ENCODE data around the gene SH2B3. TPM values are rescaled to one million over a fixed set of nuclear protein-coding genes. Genes with fewer than 3 reads are reported as not detected.

The SH2B3 gene
- polyA plus RNA-seq, 6 donors from 2014 or later = 3.6 to 10.4 (median 4.5) TPM

DNA sequence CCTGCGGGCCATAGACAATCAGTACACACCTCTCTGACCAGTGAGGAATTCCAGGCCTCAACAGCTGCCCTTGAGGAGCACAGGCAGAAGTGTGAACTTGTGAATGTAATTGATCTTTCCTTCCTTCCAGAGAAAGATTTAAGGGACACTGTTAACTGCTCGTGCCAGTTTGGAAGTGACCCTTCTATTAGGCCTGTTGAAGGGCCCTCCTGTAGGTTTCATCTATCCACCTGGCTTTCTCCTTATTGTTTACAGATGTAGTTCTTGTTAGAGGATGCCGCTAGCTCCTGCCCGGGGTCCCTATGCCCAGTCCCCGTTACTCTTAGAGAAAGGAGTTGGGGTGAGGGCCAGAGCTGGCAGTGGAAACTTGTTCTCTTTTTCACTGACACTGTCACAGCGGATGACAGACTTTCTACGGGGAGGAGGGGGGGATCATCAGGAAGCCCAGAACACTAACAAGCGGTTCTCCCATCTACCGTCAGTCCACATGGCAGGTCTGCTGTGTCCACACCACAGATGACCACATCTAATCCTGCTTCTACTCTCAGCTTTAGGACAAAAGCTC is 42.6 kb downstream of the SH2B3 start:
- H3K9me3 Mint-ChIP-seq = no peaks in the 10 kb centered on the region
- ATAC-seq (ENCODE audit: low read depth in 2 of 2) = no peak
- no peak for DNase-seq
- peaks cover 4 to 7% of the 10 kb centered on the region in 2 donors for H3K36me3 Mint-ChIP-seq
- no peaks in the 10 kb centered on the region for H3K27me3 Mint-ChIP-seq
- peak overlapping the region in 1 of 8 donors; percentile 44 for H3K4me3 Mint-ChIP-seq
- peak overlapping the region in 5 of 6 donors; percentile 69 to 83 (median 80) for H3K27ac Mint-ChIP-seq
- H3K4me1 Mint-ChIP-seq = peaks cover 42 to 56% (median 49%) of the 10 kb centered on the region in 3 donors

DNA sequence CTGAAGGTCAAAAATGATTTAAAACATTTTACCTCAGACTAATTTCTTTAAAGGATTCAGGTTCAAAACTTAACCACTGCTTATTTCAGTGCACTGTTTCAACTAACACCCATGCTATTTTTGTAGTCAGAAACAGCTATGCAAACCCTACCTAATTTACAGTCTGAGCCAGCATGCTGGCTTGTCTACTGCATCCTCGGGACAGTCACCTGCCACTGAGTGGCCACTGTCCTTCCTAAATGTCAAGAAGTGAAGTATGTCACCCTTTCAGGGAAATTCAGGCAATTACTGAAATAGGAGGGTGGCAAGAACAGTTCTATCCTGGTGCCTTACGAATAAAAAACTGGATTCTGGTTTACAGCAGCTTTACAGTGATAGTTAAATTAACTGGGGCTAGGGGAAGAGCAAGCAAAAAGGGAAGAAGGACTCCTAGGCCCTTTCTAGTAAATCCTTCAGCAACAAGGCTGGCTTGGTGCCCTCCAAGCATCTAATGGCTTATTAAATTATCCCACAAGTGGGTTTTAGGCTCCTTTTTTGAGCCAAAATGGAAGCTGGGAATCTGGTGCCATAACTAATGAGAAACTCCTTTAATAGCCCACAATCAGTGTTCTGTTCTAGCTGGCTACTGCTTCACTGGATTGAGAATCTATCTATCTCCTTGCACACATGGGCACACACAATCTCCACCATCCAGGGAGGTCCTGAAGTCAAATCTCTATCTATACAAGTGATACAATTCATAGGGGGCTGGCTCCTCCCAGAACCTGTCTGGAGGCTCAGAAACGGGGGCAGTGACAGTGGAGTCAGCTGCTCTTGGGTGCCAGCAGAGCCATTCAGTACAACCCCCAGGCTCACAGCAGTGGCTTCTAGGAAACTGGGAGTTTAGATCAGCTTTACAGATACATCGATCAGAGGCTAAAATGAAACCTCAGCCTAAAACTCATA is 43.4 kb downstream of the SH2B3 start:
- no peaks in the 10 kb centered on the region for H3K27me3 Mint-ChIP-seq
- no peak overlapping the region for H3K4me3 Mint-ChIP-seq
- peaks cover 38 to 48% (median 41%) of the 10 kb centered on the region in 3 donors for H3K4me1 Mint-ChIP-seq
- no peaks in the 10 kb centered on the region for H3K9me3 Mint-ChIP-seq
- H3K27ac Mint-ChIP-seq = peak overlapping the region in 5 of 6 donors; percentile 39 to 80 (median 76)
- ATAC-seq (ENCODE audit: low read depth in 2 of 2) (no peak), DNase-seq (no peak)
- peaks cover 4 to 7% of the 10 kb centered on the region in 2 donors for H3K36me3 Mint-ChIP-seq

- no peaks in the 10 kb centered on the region for H3K9me3 Mint-ChIP-seq
Observed at GRCh38 chr12:111450676-111451075, 45.0 kb downstream of the SH2B3 start.

GRCh38 chr12:111451232-111451631 is 45.5 kb downstream of the SH2B3 start:
- peaks cover 20 to 27% (median 23%) of the 10 kb centered on the region in 3 donors for H3K4me1 Mint-ChIP-seq
- no peak overlapping the region for H3K4me3 Mint-ChIP-seq
- H3K27ac Mint-ChIP-seq = peak overlapping the region in 2 of 6 donors; percentile 22 to 29
- no peaks in the 10 kb centered on the region for H3K9me3 Mint-ChIP-seq
- DNase-seq = no peak
- ATAC-seq (ENCODE audit: low read depth in 2 of 2) = no peak
- H3K36me3 Mint-ChIP-seq = peaks cover 7 to 9% of the 10 kb centered on the region in 2 donors
- H3K27me3 Mint-ChIP-seq = no peaks in the 10 kb centered on the region

More at GRCh38 chr12:111450676-111451075, 45.0 kb downstream of the SH2B3 start:
- Mint-ChIP-seq H3K4me1 (peaks cover 26 to 33% (median 27%) of the 10 kb centered on the region in 3 donors), H3K4me3 (peak overlapping the region in 1 of 8 donors; percentile 9), H3K27ac (peak overlapping the region in 4 of 6 donors; percentile 16 to 95 (median 52)), H3K36me3 (peaks cover 7 to 8% of the 10 kb centered on the region in 2 donors), H3K27me3 (no peaks in the 10 kb centered on the region)
- DNase-seq (no peak), ATAC-seq (ENCODE audit: low read depth in 2 of 2) (no peak)

DNA sequence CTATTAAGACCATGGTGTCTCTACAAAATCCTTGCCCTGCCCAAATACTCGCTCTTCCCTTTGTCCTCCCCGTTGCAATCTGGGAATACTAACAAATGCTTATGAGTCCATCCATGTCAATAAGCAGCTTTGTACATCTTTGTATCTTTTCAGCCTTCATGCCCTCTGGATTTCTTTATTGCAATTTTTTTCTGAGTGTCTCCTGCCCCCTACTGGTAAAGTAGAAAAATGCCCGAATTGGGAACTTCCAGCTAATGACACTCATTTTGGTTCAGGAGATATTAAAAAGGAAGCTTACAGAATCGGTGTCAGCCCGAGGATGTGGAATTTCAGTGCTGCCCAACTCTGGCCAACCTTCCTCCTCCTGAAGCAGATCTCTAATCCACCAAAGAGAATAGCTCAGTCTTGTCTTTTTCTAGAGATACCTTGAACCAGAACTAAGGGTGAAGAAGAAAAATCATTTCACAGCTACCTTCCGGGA is 46.0 kb downstream of the SH2B3 start:
- Mint-ChIP-seq H3K9me3 (no peaks in the 10 kb centered on the region), H3K4me3 (no peak overlapping the region), H3K4me1 (peaks cover 16 to 23% (median 19%) of the 10 kb centered on the region in 3 donors), H3K27me3 (no peaks in the 10 kb centered on the region), H3K27ac (peak overlapping the region in 5 of 6 donors; percentile 2 to 86 (median 49)), H3K36me3 (peaks cover 7 to 9% of the 10 kb centered on the region in 2 donors)
- peak; percentile 52 to 70 for ATAC-seq (ENCODE audit: low read depth in 2 of 2)
- peak; percentile 71 for DNase-seq

DNA sequence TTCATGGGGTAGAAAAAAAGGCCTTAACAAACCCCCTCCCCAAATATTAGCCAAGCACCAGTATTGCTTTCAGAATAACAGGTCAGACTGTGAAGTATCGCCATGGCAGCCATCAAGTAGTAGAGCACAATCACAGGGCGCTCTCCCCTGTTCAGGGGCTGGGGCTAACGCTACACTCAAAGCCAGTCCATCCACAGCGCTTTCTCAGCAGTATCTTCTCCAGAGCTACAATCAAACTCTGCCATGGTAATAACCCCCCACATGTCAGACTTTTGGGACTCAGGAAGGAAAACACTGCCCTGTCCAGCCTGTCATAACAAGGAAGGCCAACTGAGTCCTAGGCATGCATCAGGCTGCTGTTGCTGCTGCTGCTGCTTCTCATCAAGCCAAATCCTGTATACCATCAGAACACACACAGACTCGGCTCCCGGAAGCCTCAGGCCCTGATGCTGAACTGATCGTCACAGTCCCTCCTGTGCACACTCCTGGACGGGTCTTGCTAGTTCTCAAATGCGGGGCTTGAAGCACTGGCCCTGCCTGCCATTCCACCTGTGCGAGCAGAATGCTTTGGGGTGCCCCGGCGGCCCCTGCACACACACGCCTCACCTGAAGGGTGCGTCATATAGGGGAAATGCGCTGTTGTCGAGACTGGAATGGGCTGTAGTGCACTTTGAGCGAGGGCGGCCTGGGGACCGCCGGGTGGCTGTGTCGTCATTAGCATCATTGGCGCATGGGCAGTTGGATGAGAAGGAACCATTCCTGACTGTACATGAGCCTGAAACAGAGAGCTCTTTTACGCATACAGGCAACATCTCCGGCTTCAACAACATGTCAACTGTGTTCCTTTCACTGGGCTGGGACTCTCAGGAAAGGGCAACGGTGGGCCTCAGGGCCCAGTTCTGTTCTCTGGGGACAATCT is 47.6 kb downstream of the SH2B3 start:
- Mint-ChIP-seq H3K36me3 (peaks cover 0 to 9% of the 10 kb centered on the region in 2 donors), H3K9me3 (no peaks in the 10 kb centered on the region), H3K27me3 (no peaks in the 10 kb centered on the region), H3K4me1 (peaks cover 8 to 18% (median 16%) of the 10 kb centered on the region in 3 donors), H3K4me3 (no peak overlapping the region), H3K27ac (peak overlapping the region in 3 of 6 donors; percentile 5 to 54 (median 44))
- ATAC-seq (ENCODE audit: low read depth in 2 of 2) (no peak), DNase-seq (no peak)

DNA sequence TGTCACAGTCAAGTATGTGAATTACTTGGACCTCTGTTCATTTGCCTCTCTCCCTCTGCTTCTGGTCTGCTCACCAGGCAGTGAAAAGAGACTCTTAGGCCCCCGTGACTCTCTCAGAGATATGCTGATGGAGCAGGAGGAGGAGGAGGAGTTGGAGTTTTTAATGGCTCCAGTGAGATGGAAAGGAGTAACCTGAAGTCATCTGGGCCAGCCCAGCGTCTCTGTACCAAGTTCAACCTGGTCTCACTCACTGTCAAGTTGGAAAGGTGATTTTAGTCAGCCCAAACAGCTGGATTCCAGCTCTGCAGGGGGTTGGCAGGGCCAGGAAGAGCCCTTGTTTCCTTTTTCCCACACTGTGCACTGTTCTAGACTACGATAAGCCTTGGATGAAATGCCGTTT is 48.6 kb downstream of the SH2B3 start:
- ATAC-seq (ENCODE audit: low read depth in 2 of 2) (no peak), DNase-seq (no peak)
- no peaks in the 10 kb centered on the region for H3K9me3 Mint-ChIP-seq
- H3K4me3 Mint-ChIP-seq = no peak overlapping the region
- peaks cover 8 to 10% (median 10%) of the 10 kb centered on the region in 3 donors for H3K4me1 Mint-ChIP-seq
- H3K27me3 Mint-ChIP-seq = no peaks in the 10 kb centered on the region
- H3K36me3 Mint-ChIP-seq = peaks cover 0 to 9% of the 10 kb centered on the region in 2 donors
- H3K27ac Mint-ChIP-seq = peak overlapping the region in 2 of 6 donors; percentile 5 to 69

DNA sequence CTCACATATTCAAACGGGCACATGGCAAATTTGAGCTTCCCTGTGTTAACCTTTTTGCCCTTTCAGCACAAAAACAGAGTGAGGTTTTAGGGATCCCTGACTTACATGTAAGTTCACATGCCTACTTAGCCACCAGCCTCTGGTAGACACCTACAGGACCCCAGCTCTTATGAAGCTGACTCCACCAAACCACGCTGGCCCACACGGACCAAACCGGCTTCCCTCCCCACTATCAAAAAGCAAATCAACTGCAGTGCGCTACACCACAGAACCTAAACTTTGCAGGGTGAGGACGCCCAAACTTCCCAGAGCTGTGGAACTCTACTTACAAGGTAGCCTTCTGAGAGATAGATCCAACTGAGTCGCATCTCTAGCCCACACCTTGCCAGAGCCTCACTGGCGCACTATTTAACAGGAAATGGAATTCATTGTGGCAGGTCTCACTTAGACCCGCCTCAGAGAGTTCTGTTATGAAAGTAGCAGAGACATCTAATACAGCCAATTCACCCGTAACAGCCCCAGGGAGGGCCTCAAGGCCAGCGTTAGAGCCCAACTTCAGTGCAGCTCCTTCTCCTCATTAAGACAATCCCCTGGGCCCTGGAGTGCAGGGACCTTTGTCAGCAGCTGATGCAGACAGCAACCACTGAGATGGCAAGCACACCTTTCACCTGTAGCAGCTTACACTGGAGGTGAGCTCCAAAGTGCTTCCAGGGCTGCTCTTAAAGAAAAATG is 49.2 kb downstream of the SH2B3 start:
- peaks cover 0 to 9% of the 10 kb centered on the region in 2 donors for H3K36me3 Mint-ChIP-seq
- no peak overlapping the region for H3K4me3 Mint-ChIP-seq
- H3K4me1 Mint-ChIP-seq = peaks cover 6 to 8% (median 8%) of the 10 kb centered on the region in 3 donors
- DNase-seq = no peak
- no peak for ATAC-seq (ENCODE audit: low read depth in 2 of 2)
- H3K27ac Mint-ChIP-seq = peak overlapping the region in 4 of 6 donors; percentile 5 to 69 (median 39)
- H3K27me3 Mint-ChIP-seq = no peaks in the 10 kb centered on the region
- H3K9me3 Mint-ChIP-seq = no peaks in the 10 kb centered on the region

- ATAC-seq (ENCODE audit: low read depth in 2 of 2) (no peak), DNase-seq (no peak)
- no peaks in the 10 kb centered on the region for H3K27me3 Mint-ChIP-seq
- H3K27ac Mint-ChIP-seq = peak overlapping the region in 3 of 6 donors; percentile 30 to 71 (median 36)
- peaks cover 0 to 5% of the 10 kb centered on the region in 2 donors for H3K36me3 Mint-ChIP-seq
- H3K4me3 Mint-ChIP-seq = no peak overlapping the region
- H3K9me3 Mint-ChIP-seq = no peaks in the 10 kb centered on the region
- peaks cover 4 to 8% (median 6%) of the 10 kb centered on the region in 3 donors for H3K4me1 Mint-ChIP-seq
Observed at GRCh38 chr12:111455448-111456320, 50.0 kb downstream of the SH2B3 start.

GRCh38 chr12:111457071-111457470 is 51.3 kb downstream of the SH2B3 start:
- DNase-seq = no peak
- no peak overlapping the region for H3K27ac Mint-ChIP-seq
- peaks cover 0 to 5% of the 10 kb centered on the region in 2 donors for H3K36me3 Mint-ChIP-seq
- no peaks in the 10 kb centered on the region for H3K27me3 Mint-ChIP-seq
- H3K4me3 Mint-ChIP-seq = no peak overlapping the region
- H3K9me3 Mint-ChIP-seq = no peaks in the 10 kb centered on the region
- peaks cover 0 to 4% (median under 1%) of the 10 kb centered on the region in 3 donors for H3K4me1 Mint-ChIP-seq
- ATAC-seq (ENCODE audit: low read depth in 2 of 2) = no peak

DNA sequence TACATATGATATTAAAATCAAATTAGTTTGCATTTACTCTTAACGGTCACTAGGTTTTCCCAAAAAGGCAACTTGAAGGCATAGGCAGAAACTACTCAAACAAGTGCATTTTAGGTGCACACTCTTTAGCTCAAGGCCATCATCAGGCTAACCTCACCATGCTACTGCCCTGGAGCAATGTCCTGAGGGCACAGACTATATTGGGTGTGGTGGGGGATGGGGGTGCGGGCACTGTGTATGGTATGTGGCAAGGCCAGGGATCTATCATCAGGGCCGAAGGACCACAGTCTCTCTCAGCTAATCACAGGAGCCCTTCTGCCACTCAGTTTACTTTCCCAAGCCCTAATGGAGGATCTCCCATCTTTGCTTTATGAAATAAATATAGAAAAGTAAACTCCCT is 51.9 kb downstream of the SH2B3 start:
- DNase-seq = no peak
- Mint-ChIP-seq H3K27ac (peak overlapping the region in 1 of 6 donors; percentile 18), H3K4me1 (peaks cover 4 to 8% (median 5%) of the 10 kb centered on the region in 3 donors), H3K36me3 (peaks cover 0 to 5% of the 10 kb centered on the region in 2 donors), H3K27me3 (no peaks in the 10 kb centered on the region), H3K4me3 (no peak overlapping the region), H3K9me3 (no peaks in the 10 kb centered on the region)
- no peak for ATAC-seq (ENCODE audit: low read depth in 2 of 2)
